ENCODE data around the gene ZNF500.
A peak's percentile ranks its signal among the peaks of the same experiment; 100 is the strongest.

ZNF500 gene

DNA sequence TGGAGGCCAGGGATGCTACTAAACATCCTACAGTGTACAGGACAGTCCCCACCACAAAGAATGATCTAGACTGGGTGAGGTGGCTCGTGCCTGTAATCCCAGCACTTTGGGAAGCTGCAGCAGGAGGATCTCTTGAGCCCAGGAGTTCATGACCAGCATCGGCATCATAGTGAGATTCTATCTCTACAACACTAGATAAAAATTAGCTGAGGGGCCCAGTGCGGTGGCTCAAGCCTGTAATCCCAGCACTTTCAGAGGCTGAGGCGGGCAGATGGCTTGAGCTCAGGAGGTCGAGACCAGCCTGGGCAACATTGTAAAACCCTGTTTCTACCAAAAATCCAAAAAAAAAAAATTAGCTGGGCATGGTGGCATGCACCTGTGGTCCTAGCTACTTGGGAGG lies 5.4 kb upstream of the ZNF500 start:
- DNase-seq (ENCODE audit: low spot score): no peak

DNA sequence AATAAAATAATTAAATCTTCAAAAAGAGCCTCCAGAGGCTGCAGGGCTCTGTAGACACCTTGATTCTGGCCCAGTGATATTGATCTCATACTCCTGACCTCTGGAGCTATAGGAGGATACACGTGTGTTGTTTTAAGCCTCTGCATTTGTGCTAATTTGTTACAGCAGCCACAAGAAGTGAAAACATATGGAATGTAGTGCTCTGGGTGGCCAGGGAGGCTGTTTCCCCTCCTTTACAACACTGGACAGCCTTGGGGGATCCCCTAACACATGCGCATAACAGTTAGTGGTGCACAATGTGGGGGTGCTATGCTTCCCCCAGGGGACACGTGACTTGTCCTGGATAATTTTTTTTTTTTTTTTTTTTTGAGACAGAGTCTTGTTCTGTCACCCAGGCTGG lies 4.7 kb upstream of the ZNF500 start:
- no peak for DNase-seq (ENCODE audit: low spot score)

DNA sequence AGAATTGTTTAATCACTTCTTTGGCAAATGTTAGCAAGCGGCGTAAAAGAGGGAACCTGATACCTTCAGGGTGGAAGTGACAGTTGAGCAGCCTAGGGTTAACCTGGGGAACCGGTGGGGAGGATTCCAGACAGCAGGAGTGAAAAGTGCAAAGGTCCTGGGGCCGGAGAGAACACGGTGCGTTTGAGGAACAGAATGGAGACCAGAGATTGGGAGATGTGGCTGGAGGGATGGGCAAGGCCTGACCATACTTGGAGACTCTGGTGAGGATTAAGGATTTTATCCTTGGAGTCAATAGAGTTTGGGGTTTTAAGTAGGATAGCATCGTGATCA lies 2.3 kb upstream of the ZNF500 start:
- no peak for DNase-seq (ENCODE audit: low spot score)

DNA sequence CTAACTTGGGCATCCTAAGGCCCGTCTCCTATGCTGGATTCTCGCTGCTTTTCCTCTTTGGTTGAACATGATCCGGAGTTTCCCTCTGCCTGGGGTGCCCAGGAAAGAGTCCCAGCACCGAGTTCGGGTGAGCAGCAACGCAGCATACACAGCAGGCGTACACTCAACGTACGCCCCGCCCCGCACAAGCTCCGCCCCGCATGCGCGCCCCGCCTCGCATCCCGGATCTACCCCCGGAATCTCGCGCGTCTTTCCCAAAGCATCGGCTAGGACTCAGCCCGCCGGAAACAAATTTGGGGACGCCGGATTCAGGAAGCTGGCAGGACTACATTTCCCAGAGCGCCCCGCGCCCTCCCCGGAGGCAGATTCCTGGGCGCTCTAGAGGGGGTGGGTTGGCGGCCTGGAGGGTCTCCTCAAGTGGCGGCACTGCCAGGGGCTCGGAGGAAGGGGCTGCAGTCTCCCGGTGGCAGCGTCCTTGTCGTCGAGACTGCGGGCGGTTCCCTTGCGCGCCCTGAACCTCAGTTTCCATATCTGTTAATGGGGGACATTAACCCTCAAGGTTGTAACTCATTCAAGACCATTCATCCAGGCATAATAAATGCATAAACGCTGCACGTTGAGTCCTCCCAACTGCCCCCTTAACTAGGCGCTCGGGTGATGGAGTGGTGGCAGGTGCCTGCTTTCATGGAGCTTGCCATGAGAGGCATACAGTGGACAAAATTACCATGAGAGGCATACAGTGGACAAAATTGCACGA lies 1.8 kb upstream of the ZNF500 start:
- peak; percentile 88 for DNase-seq (ENCODE audit: low spot score)

DNA sequence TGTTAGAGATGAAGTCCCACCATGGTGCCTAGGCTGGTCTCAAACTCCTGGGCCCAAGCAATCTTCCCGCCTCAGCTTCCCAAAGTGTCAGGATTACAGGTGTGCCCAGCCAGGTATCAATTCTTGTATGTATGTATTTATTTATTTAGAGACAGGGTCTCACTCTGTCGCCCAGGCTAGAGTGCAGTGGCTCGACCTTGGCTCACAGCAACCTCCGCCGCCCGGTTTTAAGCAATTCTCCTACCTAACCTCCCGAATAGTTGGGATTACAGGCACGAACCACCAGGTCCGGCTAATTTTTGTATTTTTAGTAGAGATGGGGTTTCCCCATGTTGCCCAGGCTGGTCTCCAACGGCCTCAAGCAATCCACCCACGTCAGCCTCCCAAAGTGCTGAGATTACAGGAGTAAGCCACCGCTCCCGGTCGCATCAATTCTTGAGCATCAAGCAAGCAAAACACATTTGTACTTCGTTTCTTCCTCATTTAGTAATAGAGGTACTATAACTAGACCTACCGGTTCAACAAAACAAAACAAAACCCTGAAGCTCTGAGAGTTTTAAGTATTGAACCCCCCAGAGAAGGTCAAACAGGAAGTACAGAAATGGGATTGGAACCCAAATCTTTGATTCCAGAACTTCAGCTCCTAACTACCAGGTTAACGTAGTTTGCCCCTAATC lies 1.0 kb upstream of the ZNF500 start:
- no peak for DNase-seq (ENCODE audit: low spot score)

DNA sequence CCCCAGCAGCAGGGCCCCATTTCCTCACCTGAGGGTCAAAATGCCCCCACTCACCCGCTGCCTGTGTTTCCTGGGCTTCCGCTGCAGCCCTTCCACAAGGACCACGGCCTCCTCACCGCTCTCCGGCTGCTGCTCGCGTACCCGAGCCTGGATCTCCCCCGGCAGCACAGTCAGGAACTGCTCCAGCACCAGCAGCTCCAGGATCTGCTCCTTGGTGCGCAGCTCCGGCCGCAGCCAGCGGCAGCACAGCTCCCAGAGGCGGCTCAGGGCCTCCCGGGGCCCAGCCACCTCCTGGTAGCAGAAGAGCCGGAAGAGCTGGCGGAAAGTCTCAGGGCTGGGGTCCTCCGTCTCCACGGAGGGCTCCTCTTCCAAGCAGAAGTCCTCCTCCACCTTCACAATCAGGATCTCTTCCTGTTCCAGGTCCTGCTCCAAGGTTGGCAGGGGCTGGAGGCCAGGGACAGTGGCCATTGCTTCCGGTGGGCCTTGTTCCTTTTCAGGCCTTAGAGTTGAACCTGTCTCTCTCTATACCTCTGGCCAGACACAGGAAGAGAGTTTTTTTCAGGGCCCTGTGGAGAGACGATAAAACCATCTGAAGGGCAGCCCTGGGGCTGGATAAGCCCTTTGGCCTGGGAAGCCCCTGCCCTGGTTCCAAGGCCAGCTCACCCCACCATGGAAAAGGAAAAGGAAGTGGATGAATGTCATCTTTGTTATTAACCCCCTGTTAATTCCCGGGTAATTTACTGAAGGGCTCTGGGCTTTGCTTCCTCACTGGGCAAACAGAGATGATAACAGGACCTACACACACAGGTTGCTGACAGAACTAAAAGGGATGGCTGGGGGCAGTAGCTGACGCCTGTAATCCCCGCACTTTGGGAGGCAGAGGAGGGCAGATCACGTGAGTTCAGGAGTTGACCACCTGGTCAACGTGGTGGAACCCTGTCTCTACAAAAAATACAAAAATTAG lies 1.2 kb downstream of the ZNF500 start:
- DNase-seq (ENCODE audit: low spot score): no peak

DNA sequence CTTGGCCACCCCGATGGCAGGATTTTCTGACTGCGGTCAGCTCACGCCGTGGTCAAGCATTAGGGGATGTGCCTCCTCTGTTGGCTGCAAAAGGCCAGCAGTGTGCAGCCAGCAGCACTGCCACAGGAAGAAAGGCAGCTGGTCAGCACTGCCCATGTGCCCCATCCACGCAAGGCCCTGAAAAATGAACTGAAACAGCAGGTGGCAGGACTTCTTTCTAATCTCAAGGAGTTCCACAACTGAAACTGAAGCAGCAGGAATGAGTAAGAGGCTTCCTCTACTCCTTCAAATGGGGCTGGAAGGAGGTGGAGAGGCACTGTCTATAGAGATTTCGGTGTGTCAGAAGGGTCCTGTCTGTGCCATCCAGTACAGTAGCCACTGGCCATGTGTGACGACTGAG lies 3.2 kb downstream of the ZNF500 start:
- no peak for DNase-seq (ENCODE audit: low spot score)

DNA sequence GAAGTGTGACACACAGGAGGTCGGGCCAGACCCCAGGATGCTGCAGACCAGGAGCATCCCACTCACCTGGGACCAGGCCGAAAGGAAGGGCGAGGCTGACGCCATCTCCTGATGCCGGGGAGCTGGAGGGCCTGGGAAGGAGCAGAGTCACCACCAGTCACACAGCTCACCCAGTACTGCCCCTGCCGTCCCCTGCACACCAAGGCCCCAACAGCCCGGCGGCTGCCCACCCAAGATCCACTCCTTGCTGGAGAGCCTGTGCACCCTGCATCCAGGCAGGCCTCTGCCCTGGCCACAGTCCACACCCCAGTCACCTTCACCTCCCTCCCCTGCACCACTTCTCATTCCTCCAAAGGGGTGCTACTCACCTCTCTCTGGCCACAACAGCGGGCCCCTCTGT lies 4.8 kb downstream of the ZNF500 start:
- no peak for DNase-seq (ENCODE audit: low spot score)

DNA sequence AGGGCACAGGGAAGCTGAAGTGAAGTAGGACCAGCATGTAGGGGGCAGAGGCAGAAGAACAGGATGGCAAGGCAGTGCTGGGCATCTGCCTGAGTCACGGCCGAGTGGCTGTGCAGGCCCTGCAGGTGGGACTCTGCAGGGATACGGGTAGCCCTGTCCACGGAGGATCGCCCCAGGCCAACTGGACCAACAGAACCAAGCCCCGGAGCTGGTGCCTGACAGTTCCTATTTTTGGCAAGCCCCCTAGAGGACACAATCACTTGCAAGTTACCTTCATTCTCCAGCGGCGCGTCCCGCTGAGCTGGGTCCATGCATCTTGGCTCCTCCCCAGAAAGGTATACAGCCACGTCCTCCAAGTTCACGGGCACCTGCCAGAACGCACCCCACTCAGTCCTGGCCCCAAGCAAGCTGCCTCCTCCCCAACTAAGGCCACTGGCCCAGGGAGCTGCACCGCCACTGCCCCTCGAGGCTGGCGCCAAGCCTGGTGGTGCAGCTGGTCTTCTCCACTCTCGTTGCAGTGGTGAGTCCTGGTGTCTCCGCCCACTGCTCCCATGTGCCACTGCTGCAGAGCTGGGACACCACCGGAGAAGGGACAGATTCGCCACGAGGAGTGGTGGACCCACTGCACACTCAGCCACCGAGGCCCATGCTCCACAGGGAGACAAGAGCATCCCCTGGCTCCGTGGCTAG lies 6.6 kb downstream of the ZNF500 start:
- no peak for DNase-seq (ENCODE audit: low spot score)

DNA sequence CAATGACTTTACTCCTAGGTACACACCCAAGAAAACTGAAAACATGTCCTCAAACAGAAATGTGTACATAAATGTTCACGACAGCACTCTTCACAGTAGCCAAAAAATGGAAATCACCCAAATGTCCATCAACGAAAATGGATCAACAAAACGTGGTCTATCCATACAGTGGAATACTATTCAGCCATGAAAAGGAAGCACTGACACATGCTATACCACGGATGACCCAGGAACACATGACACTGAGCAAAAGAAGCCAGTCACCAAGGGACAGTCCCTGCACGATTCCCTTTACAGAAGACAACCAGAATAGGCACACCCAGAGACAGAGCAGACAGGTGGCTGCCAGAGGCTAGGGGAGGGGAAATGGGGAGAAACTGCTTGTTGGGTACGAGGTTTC lies 11.3 kb downstream of the ZNF500 start:
- no peak for DNase-seq (ENCODE audit: low spot score)

DNA sequence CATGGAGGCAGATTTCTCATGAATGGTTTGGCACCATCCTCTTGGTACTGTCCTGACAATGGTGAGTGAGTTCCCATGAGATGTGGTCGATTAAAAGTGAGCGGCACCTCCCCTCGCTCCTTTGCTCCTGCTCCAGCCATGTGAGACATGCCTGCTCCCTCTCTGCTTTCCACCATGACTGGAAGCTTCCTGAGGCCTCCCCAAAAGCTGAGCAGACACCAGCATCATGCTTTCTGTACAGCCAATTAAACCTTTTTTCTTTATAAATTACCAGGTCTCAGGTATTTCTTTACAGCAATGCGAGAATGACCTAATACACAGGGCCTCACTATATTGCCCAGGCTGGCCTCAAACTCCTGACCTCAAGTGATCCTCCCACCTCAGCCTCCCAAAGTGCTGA lies 12.1 kb downstream of the ZNF500 start:
- no peak for DNase-seq (ENCODE audit: low spot score)

DNA sequence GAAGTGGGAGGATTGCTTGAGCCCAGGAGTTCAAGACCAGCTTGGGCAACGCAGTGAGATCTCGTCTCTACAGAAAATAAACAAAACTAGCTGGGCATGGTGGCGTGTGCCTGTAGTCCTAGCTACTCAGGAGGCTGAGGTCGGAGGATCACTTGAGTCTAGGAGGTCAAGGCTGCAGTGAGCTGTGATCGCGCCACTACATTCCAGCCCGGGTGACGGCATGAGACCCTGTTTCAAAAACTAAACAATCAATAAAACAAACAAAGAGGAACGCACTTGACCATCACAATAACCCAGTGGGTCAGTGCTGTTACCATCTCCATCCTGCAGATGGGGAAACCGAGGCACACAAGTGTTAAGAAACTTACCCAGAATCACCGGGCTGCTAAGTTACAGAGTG lies 13.7 kb downstream of the ZNF500 start:
- no peak for DNase-seq (ENCODE audit: low spot score)

DNA sequence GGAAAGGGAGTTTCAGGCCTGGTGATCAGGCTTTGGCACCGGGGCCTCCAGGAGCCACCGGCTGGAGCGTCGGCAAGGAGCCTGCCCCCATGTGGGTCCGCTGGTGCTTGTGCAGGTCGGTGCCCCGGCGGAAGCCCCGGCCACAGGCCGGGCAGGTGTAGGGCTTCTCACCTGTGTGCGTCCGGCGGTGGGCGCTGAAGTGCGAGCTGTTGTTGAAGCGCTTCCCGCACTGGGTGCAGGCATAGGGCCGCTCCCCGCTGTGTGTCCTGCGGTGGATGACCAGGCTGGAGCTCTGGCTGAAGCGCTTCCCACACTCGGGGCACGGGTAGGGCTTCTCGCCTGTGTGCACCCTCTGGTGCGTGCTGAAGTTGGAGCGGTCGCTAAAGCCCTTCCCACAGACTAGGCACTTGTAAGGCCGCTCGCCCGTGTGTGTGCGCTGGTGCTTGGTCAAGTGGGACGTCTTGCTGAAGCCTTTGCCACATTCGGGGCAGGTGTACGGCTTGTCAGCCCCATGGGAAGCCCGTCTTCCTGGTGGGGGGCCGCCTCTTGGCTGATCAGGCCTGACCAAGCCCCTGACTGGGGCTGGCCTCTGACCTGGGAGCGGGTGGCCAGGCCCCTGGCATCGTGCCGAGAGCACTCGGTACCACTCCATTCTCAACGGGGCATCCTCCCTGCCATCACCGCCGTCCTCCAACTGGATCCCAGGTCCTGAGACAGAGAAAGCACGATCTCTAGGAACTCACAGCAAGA lies 14.4 kb downstream of the ZNF500 start:
- no peak for DNase-seq (ENCODE audit: low spot score)

DNA sequence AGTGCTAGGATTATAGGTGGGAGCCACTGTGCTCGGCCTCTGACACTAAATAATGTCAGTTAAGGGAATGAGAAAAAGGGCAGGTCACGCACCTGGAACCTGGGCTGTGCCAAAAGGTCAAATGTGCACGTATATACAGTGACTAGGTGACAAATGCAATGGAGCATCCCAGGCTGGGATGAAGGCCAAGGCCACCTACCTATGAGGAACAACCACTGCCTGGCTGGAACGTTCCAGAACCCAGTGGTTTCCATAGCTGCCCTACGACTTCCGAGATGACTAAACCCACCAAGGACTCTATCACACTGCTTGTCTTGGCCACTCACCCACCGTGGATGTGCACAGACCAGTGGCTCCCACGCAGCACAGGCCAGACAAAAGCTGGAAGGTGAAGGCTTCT lies 16.1 kb downstream of the ZNF500 start:
- no peak for DNase-seq (ENCODE audit: low spot score)

DNA sequence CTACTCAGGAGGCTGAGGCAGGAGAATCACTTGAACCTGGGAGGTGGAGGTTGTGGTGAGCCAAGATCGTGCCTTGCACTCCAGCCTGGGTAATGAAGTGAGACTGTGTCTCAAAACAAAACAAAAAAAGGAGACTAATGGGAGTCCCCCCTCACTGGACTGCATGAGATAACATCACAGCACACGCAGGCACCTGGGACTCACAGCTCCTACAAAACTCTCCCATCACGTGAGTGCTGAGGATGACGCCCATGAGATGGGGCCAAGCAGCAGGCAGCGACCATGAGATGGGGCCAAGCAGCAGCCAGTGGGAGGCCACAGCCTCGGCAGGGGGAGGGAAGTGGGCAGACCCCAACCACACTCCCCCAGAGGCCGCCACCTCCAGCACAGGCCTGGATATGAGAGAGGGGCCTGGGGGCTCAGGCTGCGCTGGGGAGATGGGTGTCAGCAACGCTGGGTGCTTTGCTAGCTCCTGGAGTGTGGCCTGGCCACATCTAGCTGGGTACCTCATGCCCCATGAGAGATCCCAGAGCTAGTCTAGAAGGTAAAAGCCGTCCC lies 17.2 kb downstream of the ZNF500 start:
- DNase-seq (ENCODE audit: low spot score): no peak

DNA sequence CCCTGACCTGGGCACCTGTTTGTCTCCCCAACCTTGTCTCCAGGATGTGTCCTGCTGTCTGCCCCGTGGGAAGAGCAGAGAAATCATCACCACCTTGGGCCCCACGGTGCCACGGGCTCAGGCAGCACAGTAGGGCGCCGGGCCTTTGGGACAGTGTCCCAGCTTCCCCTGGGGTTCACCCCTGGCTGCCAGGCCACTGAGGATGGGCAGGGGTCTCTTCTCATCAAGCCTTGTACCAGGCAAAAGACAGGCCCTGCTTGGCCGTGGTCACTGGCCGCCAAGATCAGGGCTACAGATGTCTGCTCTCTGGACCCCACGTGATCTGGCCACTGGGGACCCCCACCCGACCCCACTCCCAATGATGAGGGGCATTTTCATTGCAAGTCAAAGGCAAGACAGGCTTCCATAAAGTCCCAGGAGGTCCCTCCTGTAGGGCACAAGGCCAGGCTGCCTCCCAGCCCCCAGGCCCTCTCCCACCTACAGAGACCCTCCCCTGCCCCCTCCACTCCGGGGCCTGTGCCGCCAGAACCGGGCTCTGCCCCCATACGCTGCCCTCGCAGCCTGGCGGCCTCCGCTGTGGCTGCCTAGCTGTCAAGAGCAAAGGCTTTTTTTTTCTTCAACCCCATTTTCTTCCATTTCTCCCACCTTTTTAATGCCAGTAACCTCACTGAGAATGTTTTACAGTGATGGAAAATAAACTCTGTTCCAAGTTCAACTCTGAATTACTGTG lies 18.1 kb downstream of the ZNF500 start:
- no peak for DNase-seq (ENCODE audit: low spot score)

DNA sequence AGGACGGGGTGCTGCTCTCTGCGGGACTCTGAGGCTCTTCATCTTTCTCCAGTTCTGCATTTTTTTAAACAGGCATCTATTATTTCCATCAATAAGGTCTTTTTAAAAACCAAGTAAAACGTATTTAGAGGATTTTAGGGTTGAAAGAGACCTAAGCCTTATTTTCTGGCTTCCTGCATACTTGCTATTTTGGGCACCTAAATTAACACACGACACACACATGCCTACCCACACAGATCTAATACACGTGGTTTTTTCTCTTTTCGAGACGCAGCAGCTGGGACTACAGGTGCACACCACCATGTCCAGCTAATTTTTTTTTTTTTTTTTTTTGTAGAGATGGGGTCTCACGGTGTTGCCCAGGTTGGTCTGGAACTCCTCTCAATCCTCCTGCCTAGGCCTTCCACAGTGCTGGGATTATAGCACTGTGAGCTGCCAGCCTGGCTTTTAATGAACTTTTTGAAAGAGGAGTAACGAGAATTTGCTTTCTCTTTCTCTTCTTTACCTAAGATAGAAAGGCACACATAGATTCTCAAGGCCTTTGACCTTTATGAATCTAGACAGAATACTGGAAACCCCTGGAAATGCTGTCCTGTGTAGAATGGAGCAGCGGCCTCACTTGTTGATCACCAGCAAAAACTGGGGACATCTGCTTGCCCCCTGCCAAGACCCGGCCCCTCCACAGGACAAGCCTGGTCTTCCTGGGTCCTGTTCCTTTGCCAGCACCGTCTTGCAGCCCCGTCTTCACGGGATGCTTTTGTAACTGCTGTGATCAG lies 18.9 kb downstream of the ZNF500 start:
- no peak for DNase-seq (ENCODE audit: low spot score)

DNA sequence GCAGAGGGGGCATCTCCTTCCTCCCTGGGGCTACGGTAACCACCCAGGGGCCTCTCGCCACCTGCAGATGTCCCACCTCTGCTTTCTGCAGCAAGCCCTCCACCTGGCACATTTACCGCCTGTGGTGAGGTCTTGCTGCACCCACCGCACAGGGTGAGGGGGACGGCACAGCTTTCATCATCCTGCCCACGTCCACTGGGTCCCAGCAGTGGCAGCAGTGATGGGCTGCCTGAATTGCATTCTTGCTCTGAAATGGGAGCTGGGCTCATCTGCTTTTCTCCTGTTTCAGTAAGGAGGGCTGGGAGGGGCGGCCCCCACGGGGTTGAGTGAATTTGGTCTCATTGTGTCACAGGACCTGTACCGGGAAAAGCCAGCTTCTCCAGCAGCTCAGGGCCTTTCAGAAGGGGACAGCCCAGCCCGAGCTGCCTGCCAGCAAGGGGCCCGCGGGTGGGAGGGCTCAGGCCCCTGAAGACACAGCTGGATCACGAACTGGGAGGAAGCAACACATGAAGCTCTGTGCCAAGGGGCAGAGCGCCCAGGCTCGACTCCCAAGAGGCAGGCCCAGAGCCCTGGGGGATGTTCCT lies 19.9 kb downstream of the ZNF500 start:
- no peak for DNase-seq (ENCODE audit: low spot score)

DNA sequence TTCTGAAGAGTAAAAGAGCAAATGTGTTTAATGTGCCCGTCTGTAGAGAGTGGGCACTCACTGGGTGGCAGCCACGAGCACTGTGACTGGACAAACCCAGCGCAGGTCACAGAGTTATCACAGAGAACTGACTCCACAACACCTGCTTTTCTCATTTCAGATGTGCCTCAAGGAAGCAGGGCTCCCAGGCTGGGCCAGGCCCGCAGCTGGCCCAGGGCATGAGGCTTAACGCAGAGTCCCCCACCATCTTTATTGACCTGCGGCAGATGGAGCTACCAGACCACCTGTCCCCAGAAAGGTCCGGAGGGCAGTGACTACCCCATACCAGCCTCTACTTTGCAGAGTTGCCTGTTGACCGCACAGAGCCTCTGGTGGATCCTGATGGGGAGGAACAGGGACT lies 20.7 kb downstream of the ZNF500 start:
- DNase-seq (ENCODE audit: low spot score): no peak

DNA sequence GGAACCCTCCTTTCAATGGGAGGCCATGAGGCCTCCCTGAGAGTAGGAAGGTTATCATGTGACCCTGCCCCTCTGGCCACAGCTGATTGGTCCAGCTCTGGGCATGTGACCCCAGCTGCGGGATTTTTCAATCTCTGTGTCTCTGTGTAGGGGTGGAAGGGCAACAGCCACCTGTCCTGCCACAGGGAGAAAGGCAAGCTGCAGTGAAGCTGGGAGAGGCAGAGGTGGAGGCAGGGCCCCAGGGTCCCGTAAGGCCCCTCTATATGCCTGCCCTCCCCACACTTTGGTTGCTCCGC lies 21.7 kb downstream of the ZNF500 start:
- DNase-seq (ENCODE audit: low spot score): no peak

Data from CD4-positive, alpha-beta T cell treated with Interleukin-15 for 4 hours (primary cell).